Mesodermal cell (in vitro differentiated cells): ENCODE results near the gene AREG.

Source experiments
- H3K27ac ChIP-seq: 2 replicates; pipeline ENCODE4 v1.7.0; 2013; ENCODE audit warnings: mild to moderate bottlenecking, low read depth, low read length, moderate library complexity; ENCODE audit not compliant: severe bottlenecking
- H3K36me3 ChIP-seq: 2 replicates; pipeline ENCODE4 v1.7.1; 2013; ENCODE audit warnings: mild to moderate bottlenecking, low read length, moderate library complexity; ENCODE audit not compliant: control insufficient read depth, insufficient read depth
- H3K4me1 ChIP-seq: one replicate; pipeline ENCODE4 v1.7.1; 2013; ENCODE audit warnings: mild to moderate bottlenecking, low read length; ENCODE audit not compliant: insufficient read depth, control insufficient read depth, poor library complexity, severe bottlenecking
- H3K4me3 ChIP-seq: 2 replicates; pipeline ENCODE4 v1.7.0; 2013; ENCODE audit warnings: low read length, control low read depth, mild to moderate bottlenecking; ENCODE audit not compliant: insufficient read depth, poor library complexity, severe bottlenecking; ENCODE audit errors: extremely low read depth
- H3K9me3 ChIP-seq: 2 replicates; pipeline ENCODE4 v1.7.1; 2013; ENCODE audit warnings: mild to moderate bottlenecking, low read length, moderate library complexity; ENCODE audit not compliant: control insufficient read depth
- WGBS, 2 experiments: methylation state at CpG; one replicate each; pipeline ENCODE4 v1.1.5; 2013; ENCODE audit warnings: missing lambda C conversion rate in 2 of 2; ENCODE audit not compliant: insufficient coverage in 2 of 2; 5-methylcytosine and 5-hydroxymethylcytosine counted together

Gene AREG

DNA sequence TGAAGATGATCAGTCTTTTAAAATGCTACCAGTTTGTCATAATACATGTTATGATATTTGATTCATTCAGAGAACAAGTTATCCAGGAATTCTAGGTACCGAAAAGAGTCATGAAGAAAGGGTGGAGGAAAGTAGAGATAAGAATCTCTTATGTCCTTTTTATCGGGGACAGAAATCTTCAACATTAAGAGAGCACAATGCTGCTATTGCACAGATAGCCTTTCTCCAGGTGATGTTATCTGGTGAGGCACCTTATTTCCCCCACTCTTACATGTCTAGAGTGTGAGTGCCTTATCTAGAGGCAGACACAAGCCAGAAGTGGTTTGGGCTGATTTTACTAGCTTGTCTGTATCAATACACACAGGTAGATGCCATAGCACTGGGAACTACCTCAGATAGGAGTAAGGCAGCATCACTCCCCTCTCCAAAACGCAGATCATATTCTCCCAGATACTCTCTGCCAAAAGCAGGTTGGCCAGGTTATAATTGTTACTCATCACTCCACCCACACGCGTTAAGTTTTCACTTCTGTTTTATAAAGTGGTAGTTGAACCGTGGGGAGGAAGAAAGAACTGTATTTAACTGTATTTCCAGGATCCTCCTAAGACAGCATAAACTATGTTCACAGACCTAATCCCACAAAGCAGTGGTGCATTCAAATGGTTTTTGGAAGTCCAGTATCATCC, 38.4 kb downstream of the AREG start:
- Histone ChIP-seq H3K9me3 (no peaks in the 10 kb centered on the region), H3K36me3 (no peaks in the 10 kb centered on the region), H3K27ac (no peak overlapping the region), H3K4me1 (no peaks in the 10 kb centered on the region), H3K4me3 (no peak overlapping the region)
- WGBS, 2 experiments: 100% methylated on average over 2 of the region's 6 CpGs; no CpG with 5 or more reads in 1 of the 2 experiments

DNA sequence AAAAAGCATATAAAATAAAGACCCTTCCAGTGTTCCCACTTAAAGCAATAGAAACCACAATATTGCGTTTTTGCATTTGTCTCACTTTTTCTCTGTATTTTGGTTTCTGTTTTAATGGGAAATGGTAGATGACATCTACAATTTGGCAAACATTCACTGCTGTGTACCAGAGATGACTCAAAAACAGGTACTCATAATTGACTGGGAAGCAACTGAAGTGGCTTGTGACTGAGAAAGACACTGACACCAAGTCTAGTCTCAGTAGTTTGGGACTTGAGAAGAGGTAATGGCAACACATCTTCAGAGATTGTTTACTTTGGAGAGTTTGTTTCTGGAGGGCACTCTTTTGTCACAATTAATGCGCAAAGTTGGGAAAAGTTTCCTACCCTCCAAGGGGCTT, 42.0 kb downstream of the AREG start:
- H3K9me3 ChIP-seq: no peaks in the 10 kb centered on the region
- H3K27ac ChIP-seq: no peak overlapping the region
- WGBS, 2 experiments: no CpG with 5 or more reads among the region's 2 CpGs
- H3K4me1 ChIP-seq: no peaks in the 10 kb centered on the region
- H3K4me3 ChIP-seq: no peak overlapping the region
- H3K36me3 ChIP-seq: no peaks in the 10 kb centered on the region

DNA sequence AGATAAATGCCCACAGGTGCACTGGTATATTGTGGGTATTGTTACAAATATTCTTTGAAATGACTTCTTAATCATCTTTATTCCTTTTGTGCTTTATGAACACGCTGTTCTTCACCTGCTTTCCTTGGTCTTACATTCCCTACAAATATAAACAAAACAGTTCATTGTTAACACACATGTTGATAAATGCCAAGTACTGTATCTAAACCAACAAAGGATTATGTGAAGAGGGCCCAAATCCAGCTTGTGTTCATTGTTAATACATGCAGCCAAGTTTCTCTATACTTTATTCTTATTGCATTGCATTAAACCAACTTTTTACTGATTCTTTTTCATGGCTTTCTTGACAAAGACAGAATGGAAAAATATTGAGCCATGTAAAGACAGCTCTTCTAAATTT, 42.8 kb downstream of the AREG start:
- WGBS, 2 experiments: no CpG with 5 or more reads among the region's 1 CpG
- H3K4me3 ChIP-seq: no peak overlapping the region
- H3K4me1 ChIP-seq: no peaks in the 10 kb centered on the region
- H3K9me3 ChIP-seq: no peaks in the 10 kb centered on the region
- H3K36me3 ChIP-seq: no peaks in the 10 kb centered on the region
- H3K27ac ChIP-seq: no peak overlapping the region

DNA sequence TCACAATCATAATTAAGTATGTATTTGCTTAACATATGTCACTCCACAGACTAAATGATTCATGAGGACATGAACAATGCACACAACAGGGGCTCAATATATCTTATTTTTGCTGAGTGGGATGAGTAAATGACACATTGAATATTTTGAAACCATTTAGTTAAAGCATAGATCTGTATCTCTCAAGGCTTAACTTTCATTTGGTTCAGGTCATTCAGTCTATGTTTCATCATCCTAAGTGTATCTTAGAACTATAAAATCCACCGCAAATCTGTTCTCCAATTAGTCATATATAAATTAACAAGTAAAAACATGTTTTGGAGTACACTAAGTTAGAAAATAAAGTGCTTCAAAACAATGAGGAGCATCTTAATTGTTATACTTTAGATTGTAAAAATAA, 45.8 kb downstream of the AREG start:
- Histone ChIP-seq H3K36me3 (no peaks in the 10 kb centered on the region), H3K4me3 (no peak overlapping the region), H3K4me1 (no peaks in the 10 kb centered on the region), H3K27ac (no peak overlapping the region), H3K9me3 (no peaks in the 10 kb centered on the region)
- no CpG with 5 or more reads among the region's 1 CpG for WGBS, 2 experiments

DNA sequence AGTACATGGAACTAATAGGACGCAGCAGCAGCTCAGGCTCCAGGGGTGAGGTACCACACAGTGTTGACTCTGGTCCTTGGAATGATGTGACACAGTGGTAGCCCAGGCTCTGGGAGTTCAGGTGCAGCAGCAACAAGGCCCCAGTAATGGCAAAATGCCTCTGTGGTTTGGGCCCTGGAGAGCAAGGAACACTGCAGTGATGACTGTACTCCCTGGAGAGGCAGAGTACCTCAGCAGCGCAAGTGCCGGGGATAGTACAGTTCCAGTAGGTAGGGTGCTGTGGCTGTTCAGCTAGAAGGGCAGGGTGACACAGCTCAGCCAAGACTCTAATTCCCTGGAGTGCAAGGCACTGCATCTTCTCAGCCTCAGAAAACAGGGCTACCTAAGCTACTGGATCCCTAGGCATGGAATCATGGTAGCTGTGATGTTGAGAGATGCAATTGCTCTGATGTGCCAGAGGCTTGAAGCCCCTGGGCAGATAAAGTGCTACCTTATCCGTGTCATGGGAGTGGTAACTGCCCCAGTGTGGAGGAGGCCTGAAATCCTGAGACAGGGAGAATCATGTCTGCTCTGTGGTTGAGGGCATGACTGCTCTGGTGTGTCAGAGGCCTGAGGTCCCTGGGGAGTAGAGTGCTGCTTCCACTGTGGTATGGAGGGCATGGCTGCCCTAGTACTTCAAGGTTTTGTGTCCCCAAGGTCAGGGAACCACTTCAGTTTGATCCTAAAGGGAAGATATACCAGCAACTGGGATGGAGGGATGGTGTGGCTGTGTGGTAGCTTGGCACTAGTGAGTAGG, 55.2 kb downstream of the AREG start:
- H3K36me3 ChIP-seq: no peaks in the 10 kb centered on the region
- no peaks in the 10 kb centered on the region for H3K9me3 ChIP-seq
- no peaks in the 10 kb centered on the region for H3K4me1 ChIP-seq
- WGBS, 2 experiments: 86 to 93% methylated on average over 4 of the region's 4 CpGs
- H3K27ac ChIP-seq: no peak overlapping the region
- no peak overlapping the region for H3K4me3 ChIP-seq

DNA sequence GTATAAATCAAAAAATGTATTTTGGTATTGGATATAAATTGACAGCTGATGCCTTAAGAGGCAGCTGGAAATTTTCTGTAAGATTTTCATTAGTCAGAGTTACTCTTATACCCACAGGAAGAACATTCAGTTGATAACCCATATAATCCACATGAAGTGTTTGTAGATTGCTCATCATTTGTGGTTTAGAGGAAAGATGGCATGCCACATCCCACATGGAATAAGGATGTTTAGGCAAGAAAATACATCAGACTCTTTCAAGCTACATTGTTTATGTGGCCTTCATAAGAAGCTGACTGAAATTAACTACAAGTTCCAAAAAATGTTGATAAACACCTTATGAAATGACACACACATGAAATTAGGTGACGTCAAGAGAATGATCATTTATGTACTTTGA, 56.6 kb downstream of the AREG start:
- no CpG with 5 or more reads among the region's 1 CpG for WGBS, 2 experiments

DNA sequence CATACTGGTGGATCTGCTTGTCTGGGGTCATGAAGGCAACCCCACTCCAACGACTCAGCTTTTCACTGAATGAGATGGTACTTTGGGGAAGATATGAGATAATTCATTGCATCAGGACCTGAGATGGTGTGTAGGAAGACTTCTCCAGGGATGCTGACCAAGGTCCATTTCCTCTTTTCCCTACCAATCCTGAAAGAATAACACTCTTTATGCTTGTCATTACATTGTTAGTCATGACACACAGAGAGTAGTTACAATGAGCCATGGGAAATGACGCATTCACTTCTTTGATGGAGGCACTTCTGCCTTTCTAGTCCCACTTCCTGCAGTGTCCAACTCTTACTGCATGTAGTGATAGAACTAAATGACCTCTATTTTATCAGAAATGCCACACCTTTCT, 58.6 kb downstream of the AREG start:
- WGBS, 2 experiments: 100% methylated on average over 1 of the region's 2 CpGs

More for the DNA sequence above, 56.6 kb downstream of the AREG start:
- no peaks in the 10 kb centered on the region for H3K9me3 ChIP-seq
- H3K27ac ChIP-seq: no peak overlapping the region
- H3K4me3 ChIP-seq: no peak overlapping the region
- H3K4me1 ChIP-seq: no peaks in the 10 kb centered on the region
- H3K36me3 ChIP-seq: no peaks in the 10 kb centered on the region

DNA sequence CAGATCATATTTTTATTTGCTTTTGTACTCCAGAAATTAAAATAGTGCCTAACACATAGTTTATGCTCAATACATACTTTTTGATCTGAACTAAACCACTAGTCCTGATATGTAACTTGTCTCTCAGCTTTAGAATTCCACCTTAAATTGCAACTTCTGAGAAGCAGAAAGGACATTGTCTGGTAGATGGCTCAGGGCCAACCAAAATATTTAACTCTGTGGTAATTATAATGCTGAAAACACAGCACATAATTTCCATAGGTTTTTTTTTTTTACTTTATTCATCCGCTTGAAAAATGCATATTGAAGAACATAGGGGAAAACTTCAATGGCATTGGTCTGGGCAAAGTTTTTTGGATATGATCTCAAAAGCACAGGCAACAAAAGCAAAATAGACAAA, 59.3 kb downstream of the AREG start:
- Histone ChIP-seq H3K36me3 (no peaks in the 10 kb centered on the region), H3K4me1 (no peaks in the 10 kb centered on the region), H3K27ac (no peak overlapping the region), H3K4me3 (no peak overlapping the region), H3K9me3 (no peaks in the 10 kb centered on the region)
- no CpG with 5 or more reads among the region's 1 CpG for WGBS, 2 experiments

More for the DNA sequence above, 58.6 kb downstream of the AREG start:
- Histone ChIP-seq H3K36me3 (no peaks in the 10 kb centered on the region), H3K4me3 (no peak overlapping the region), H3K27ac (no peak overlapping the region), H3K4me1 (no peaks in the 10 kb centered on the region), H3K9me3 (no peaks in the 10 kb centered on the region)
